ENCODE data around the gene KLF11. TPM values are rescaled to one million over a fixed set of nuclear protein-coding genes. Genes with fewer than 3 reads are reported as not detected.

The KLF11 gene
- total and polyA plus RNA-seq, 9 of the 15 experiments (the other 6 are each of a cell fraction or from before 2014, with no cell fraction given): 2.1 to 13.4 (median 6.5) TPM

- TF ChIP-seq ZNF146 (CRISPR knock-in tag; IDR thresholded peaks at IDR 0.05; ENCODE audit: unreplicated experiment): no peak
- no peak for TF ChIP-seq FOXK2 (conservative IDR thresholded peaks at IDR 0.05 in 1 of 2, IDR thresholded peaks at IDR 0.05 in 1 of 2; ENCODE audit: low read depth in 2 of 2)
- no peak for TF ChIP-seq PYGO2 (tag; IDR thresholded peaks at IDR 0.05)
- TF ChIP-seq ZNF561 (CRISPR knock-in tag; conservative IDR thresholded peaks at IDR 0.05): no peak
- no peak for TF ChIP-seq SMARCC2 (IDR thresholded peaks at IDR 0.05; ENCODE audit: low read depth)
- TF ChIP-seq SUPT5H (IDR thresholded peaks at IDR 0.05): no peak
- TF ChIP-seq CBX2 (IDR thresholded peaks at IDR 0.05; ENCODE audit: insufficient read depth, low read length, poor library complexity, severe bottlenecking): no peak
- no peak for TF ChIP-seq RBM39 (optimal IDR thresholded peaks at IDR 0.05; ENCODE audit: low read depth, low read length)
- no peak for TF ChIP-seq CHD7 (IDR thresholded peaks at IDR 0.05; ENCODE audit: low read depth, low read length)
- TF ChIP-seq HNRNPH1 (optimal IDR thresholded peaks at IDR 0.05; ENCODE audit: low read depth, low read length): no peak
- TF ChIP-seq NR0B1 (IDR thresholded peaks at IDR 0.05; ENCODE audit: partially characterized antibody): no peak
Observed at GRCh38 chr2:10043256-10043905, at the start of gene KLF11 (continued).
